Gastrocnemius medialis (tissue), 4 donors: ENCODE results near the gene TPRA1.

Experiments used
- CTCF ChIP-seq, 5 experiments: fragments of 450-650 bp in 3 of 5; fragments of 200-600 bp in 2 of 5; sonication (generic) in 2 of 5; IDR thresholded peaks in 4 of 5; conservative IDR thresholded peaks in 1 of 5; 1 replicate in 4 of 5; 2 replicates in 1 of 5; pipeline ENCODE4 v1.5.1; 2016 to 2019; ENCODE audit warnings: antibody characterized with exemption in 5 of 5, mild to moderate bottlenecking in 3 of 5, moderate library complexity in 3 of 5
- POLR2A ChIP-seq, 2 donors: fragments of 450-650 bp; IDR thresholded peaks; one replicate each; pipeline ENCODE4 v1.6.1; 2017; ENCODE audit warnings: antibody characterized with exemption in 2 of 2, mild to moderate bottlenecking in 2 of 2, moderate library complexity in 2 of 2

- TF ChIP-seq CTCF (IDR thresholded peaks at IDR 0.05 in 4 of 5, conservative IDR thresholded peaks at IDR 0.05 in 1 of 5) = no peak
- no peak for TF ChIP-seq POLR2A (IDR thresholded peaks at IDR 0.05)
Measured at GRCh38 chr3:127577448-127577847, 13.1 kb downstream of the TPRA1 start.
